GM19324 (cell line): ENCODE measurements around the gene DDX51.

Experiments used
- ATAC-seq: cut with Tn5 transposase; IDR thresholded peaks from one replicate; pipeline ENCODE4 v1.9.1; 2021; ENCODE audit warnings: mild to moderate bottlenecking, moderate library complexity; ENCODE audit not compliant: unreplicated experiment, low FRiP score

The DDX51 gene

DNA sequence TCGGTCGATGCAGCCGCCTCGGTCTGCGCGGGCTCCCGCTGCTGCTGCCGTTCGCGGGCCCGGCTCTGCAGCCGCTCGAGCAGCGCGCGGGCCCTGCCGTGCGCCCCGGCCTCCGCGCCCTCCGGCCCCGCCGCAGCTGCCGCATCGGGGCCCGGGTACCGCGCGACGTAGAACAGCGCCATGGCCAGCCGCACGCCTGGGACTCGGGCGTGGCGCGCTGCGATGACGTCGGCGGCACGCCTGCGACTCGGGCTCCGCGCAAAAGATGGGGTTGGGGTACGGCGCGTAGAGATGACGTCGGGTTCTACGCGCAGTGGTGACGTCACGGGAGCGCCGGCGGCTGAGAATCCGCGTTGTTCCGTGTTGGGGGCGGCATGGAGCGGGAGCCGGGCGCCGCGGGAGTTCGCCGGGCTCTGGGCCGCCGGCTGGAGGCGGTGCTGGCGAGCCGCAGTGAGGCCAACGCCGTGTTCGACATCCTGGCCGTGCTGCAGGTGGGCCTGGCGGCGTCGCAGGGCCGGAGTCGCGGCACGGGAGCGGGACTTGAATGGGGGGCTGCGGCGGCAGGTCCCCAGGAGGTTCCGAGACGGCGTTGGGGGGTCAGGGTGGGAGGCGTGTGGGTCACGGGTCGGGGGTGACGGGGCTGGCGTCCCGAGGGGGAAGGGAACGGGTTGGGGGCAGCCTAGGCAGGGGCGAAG is at the start of gene DDX51, which contains the start of gene NOC4L:
TSS of gene DDX51 (minus strand) at position 205 of the 695 bp plus-strand sequence. CDS start at position 182, 23 bp downstream.
TSS of gene NOC4L (plus strand) at position 343 of the 695 bp plus-strand sequence. CDS start at position 375, 32 bp downstream.
- peak; percentile 90 for ATAC-seq

- no peak for ATAC-seq
Measured at GRCh38 chr12:132191715-132192553, 47.8 kb upstream of the DDX51 start.

DNA sequence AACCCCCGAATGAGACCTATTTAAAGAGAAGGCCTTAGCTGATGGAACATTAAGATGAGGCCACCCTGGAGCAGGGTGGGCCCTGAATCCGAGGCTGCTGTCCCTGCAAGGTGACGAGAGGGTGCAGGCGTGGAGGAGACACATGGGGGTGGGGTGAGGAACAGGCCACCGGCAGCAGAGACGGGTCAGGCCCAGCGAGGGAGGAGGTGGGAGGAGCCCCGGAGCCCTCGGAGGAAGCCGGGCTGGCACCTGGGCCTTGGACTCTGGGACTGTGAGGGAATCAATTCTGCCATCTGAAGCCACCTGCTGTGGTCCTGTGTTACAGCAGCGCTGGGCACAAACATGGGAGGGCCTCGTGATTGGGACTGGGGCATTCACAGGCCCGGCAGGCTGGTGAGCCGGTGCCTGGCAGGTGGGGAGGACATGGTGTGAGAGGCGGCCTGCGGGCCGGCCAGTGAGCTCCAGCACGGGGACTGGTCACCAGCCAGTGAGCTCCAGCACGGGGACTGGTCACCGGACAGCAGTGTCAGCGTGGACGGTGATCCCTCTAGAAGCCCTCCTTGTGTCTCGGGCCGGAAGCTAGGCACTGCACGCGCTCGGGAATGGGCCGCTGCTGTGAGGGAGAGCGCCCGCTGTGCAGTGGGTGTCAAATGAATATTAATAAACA is 46.8 kb upstream of the DDX51 start:
- no peak for ATAC-seq

GRCh38 chr12:132190012-132190755 is 46.1 kb upstream of the DDX51 start:
- peak; percentile 24 for ATAC-seq

DNA sequence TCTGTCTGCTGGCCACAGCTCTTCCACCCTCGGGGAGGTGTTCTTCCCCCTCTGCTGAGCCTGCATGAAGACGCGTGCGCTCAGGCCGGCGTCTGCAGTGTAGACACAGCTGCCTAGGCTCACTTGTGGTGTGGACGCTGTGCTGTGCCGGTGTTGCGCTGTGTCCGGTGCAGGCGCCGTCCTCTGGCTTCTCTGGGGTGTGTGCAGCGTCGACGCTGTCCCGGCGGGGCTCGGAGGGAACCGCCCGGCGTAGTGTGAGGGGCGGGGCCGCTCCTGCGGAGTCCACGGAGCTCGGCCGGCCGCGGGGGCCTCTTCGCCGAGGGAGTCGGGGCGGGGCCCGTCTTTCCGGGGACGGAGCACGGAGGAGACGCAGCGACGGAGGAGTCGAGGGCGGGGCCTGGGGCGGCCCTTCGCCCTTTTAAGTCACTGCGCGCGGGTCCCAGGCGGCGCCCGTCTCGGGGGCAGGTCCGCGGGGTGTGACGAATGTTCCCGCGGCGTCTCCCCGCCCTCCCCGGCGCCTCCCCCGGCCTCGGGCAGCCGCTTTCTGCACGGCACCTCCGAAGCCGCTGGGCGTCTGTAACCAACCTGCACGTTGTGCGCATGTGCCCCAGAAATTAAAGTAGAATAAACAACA is 45.4 kb upstream of the DDX51 start:
- ATAC-seq, result peak; percentile 84

- no peak for ATAC-seq
Measured at GRCh38 chr12:132188916-132189325, 44.8 kb upstream of the DDX51 start.

DNA sequence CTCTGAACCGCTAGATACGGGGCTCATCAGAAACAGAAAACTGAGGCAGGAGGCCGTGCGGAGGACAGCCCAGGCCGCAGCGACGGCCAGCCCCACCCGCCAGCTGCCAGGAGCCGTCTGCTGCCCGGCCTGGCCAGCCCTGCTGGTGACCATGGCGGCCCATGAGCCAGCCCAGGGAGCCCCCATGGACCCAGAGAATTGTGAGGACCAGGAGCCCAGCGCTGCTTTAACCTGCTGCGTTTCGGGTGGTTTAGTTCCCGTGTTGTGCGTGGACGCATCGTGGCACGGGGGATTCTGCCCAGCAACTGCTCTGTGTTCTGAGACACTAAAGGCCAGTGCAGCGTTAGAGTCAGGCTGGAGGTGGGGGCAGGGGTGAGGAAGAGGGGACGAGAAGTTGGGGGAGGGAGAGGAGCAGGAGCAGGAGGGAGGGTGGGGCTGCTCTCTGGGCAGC is 44.4 kb upstream of the DDX51 start:
- ATAC-seq, result no peak

GRCh38 chr12:132187646-132188450 is 43.7 kb upstream of the DDX51 start:
- no peak for ATAC-seq

- ATAC-seq, result no peak
Measured at GRCh38 chr12:132186857-132187620, 42.9 kb upstream of the DDX51 start.

GRCh38 chr12:132186208-132186856 is 42.2 kb upstream of the DDX51 start:
- no peak for ATAC-seq

DNA sequence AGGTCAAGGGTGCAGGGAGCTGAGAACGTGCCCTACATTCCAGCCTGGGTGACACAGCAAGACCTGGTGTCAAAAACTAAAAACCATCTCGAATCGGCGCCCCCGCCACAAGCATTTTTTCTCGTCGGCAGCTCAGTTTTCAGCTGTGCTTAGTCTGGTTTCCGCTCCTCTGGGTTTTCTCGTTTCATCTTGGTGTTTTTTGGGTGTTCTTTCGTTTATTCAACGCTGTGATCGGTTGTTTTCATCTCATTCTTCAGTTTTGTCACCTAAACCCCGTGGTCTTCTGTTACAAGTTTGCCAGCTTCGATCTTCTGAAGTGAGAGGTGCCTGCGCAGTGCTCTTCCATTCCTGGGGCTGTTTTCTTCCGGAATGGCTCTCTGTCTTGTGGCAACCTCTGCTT is 41.6 kb upstream of the DDX51 start:
- ATAC-seq, result no peak

GRCh38 chr12:132182711-132183365 is 38.7 kb upstream of the DDX51 start:
- no peak for ATAC-seq

GRCh38 chr12:132182206-132182710 is 38.1 kb upstream of the DDX51 start:
- no peak for ATAC-seq

DNA sequence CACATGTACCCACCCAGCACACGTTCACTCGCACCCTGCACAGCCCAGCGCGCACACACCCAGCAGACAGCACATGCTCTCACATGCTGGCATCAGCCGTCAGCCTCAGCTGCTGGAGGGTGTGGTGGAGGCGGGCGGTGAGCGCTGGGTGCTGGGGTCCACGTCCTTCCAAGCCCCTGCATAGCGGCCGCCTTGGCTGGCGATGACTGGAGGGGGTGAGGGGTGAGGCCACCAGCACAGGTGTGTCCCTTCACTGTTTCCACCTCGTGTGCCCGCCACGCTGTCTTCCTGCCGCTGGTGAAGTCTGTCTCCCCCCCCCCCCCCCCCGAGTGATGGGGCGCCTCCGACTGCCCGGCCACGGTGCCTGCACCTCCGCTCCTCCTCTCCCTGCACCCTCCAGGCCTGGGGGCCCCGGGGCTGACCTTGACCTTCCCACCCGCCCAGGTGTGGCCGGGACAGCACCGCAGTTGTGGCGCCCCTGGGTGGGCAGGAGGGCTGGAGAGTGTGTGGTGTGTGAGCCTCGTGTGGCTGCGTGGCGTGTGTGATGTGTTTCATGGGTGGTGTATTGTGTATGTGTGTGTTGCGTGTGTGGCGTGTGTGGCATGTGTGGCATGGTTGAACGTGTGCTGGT is 37.6 kb upstream of the DDX51 start:
- no peak for ATAC-seq

GRCh38 chr12:132180648-132181546 is 36.8 kb upstream of the DDX51 start:
- ATAC-seq, result no peak
